T-cell (primary cell): ENCODE data around the gene EPB41L1. TPM values are rescaled to one million over a fixed set of nuclear protein-coding genes. Genes with fewer than 3 reads are reported as not detected.

ENCODE experiments used
- ATAC-seq, 4 experiments: fragments of 200-7000 bp in 3 of 4; fragments of 150-1000 bp in 1 of 4; cut with Tn5 transposase; replicated peaks in 1 of 4; 1 replicate in 3 of 4; 2 replicates in 1 of 4; pipeline ENCODE4 v1.10.0; 2021; ENCODE audit warnings: moderate library complexity in 3 of 4, mild to moderate bottlenecking in 2 of 4, moderate number of reproducible peaks in 1 of 4
- CTCF ChIA-PET, 2 donors: fragments of 300-600 bp; sonication (Branson Sonifier 250); formaldehyde crosslinking; loops; one replicate each; lab custom pipeline; 2022; ENCODE audit warnings: antibody characterized with exemption in 2 of 2; lab: Charles Lee
- POLR2A ChIA-PET, 2 donors: fragments of 300-600 bp; sonication (Branson Sonifier 250); formaldehyde crosslinking; loops; one replicate each; lab custom pipeline; 2022; ENCODE audit warnings: antibody characterized with exemption in 2 of 2; lab: Charles Lee
- DNase-seq, 35 experiments: peaks; one replicate each; pipeline versions ENCODE4 v3.0.0 to v3.0.0-alpha.2; 2013 to 2023
- H3K27ac ChIP-seq: one replicate; pipeline ENCODE4 v1.5.1; 2013; ENCODE audit warnings: low read length
- H3K27me3 ChIP-seq, 2 experiments: replicated peaks in 1 of 2; 1 replicate in 1 of 2; 2 replicates in 1 of 2; pipeline versions ENCODE4 v1.6.1 to v1.7.0; 2013; ENCODE audit warnings: low read length in 1 of 2, mixed read lengths in 1 of 2; ENCODE audit not compliant: control insufficient read depth in 2 of 2, insufficient read depth in 2 of 2; ENCODE audit errors: extremely low read depth in 1 of 2
- H3K36me3 ChIP-seq, 2 donors: 1 replicate in 1 of 2; 2 replicates in 1 of 2; pipeline versions ENCODE4 v1.6.1 to v1.7.0; 2013; ENCODE audit warnings: low read length in 1 of 2; ENCODE audit not compliant: control insufficient read depth in 2 of 2, insufficient read depth in 1 of 2; ENCODE audit errors: extremely low read depth in 1 of 2
- H3K4me1 ChIP-seq, 2 experiments: 1 replicate in 1 of 2; 2 replicates in 1 of 2; pipeline versions ENCODE4 v1.6.1 to v1.7.0; 2013; ENCODE audit warnings: low read length in 2 of 2, mixed read lengths in 1 of 2; ENCODE audit not compliant: insufficient read depth in 2 of 2, control insufficient read depth in 1 of 2; ENCODE audit errors: extremely low read depth in 1 of 2
- H3K4me3 ChIP-seq, 2 donors: 1 replicate in 1 of 2; 2 replicates in 1 of 2; pipeline versions ENCODE4 v1.5.1 to v1.7.0; 2013; ENCODE audit warnings: mild to moderate bottlenecking in 2 of 2, low read length in 1 of 2, moderate library complexity in 1 of 2; ENCODE audit not compliant: control insufficient read depth in 1 of 2; ENCODE audit errors: extremely low read depth in 1 of 2
- H3K9me3 ChIP-seq: 2 replicates; pipeline ENCODE4 v1.7.0; 2013
- H3K27ac Mint-ChIP-seq, 2 donors: one replicate each; pipeline ENCODE4 v1.8.0; 2020 to 2021; ENCODE audit warnings: mild to moderate bottlenecking in 2 of 2, mixed read lengths in 2 of 2
- H3K27me3 Mint-ChIP-seq, 2 donors: one replicate each; pipeline ENCODE4 v1.8.0; 2021 to 2022; ENCODE audit warnings: mixed read lengths in 2 of 2
- H3K36me3 Mint-ChIP-seq: one replicate; pipeline ENCODE4 v1.8.0; 2021; ENCODE audit warnings: mixed read lengths
- H3K4me1 Mint-ChIP-seq, 3 donors: one replicate each; pipeline ENCODE4 v1.8.0; 2020 to 2022; ENCODE audit warnings: mixed read lengths in 3 of 3, mild to moderate bottlenecking in 1 of 3
- H3K4me3 Mint-ChIP-seq, 3 donors: one replicate each; pipeline ENCODE4 v1.8.0; 2020 to 2022; ENCODE audit warnings: mild to moderate bottlenecking in 3 of 3, mixed read lengths in 3 of 3, moderate library complexity in 3 of 3
- H3K9me3 Mint-ChIP-seq, 3 donors: one replicate each; pipeline ENCODE4 v1.8.0; 2020 to 2022; ENCODE audit warnings: mixed read lengths in 3 of 3
- WGBS: methylation state at CpG from one replicate; pipeline ENCODE4 v1.1.5; 2013; ENCODE audit warnings: missing lambda C conversion rate; ENCODE audit not compliant: insufficient coverage; 5-methylcytosine and 5-hydroxymethylcytosine counted together
- total RNA-seq, 35 experiments: library from RNA in 6 of 35; stranded (reverse) in 6 of 35; fragments of 120-200 nt in 1 of 35; gene quantifications; one replicate each; pipeline versions ENCODE4 v1.2.1 to v1.2.4 and lab custom pipeline; 2013 to 2026

EPB41L1 gene
- total RNA-seq, 5 donors from 2014 or later (not counting 1 experiment from before 2014, with no cell fraction given) = 0.19 to 2.0 (median 0.82) TPM

- no peak for DNase-seq
- H3K4me3 ChIP-seq = no peak overlapping the region
- Mint-ChIP-seq H3K27ac (no peak overlapping the region), H3K27me3 (peaks cover 25 to 35% of the 10 kb centered on the region in 2 donors), H3K4me3 (no peak overlapping the region), H3K9me3 (no peaks in the 10 kb centered on the region), H3K4me1 (no peaks in the 10 kb centered on the region), H3K36me3 (no peaks in the 10 kb centered on the region)
- no peaks in the 10 kb centered on the region for H3K9me3 ChIP-seq
- CTCF ChIA-PET = no interaction called here
- no peak overlapping the region for H3K27ac ChIP-seq
- no peak for ATAC-seq
- peaks cover 0 to 4% of the 10 kb centered on the region in 2 experiments for H3K4me1 ChIP-seq
- POLR2A ChIA-PET = no interaction called here
- H3K27me3 ChIP-seq = peaks cover 2 to 41% of the 10 kb centered on the region in 2 experiments
- H3K36me3 ChIP-seq = no peaks in the 10 kb centered on the region
- WGBS = 81% methylated on average over 3 of the region's 3 CpGs
Observed at GRCh38 chr20:36149469-36149868, 5.1 kb upstream of the EPB41L1 start.

DNA sequence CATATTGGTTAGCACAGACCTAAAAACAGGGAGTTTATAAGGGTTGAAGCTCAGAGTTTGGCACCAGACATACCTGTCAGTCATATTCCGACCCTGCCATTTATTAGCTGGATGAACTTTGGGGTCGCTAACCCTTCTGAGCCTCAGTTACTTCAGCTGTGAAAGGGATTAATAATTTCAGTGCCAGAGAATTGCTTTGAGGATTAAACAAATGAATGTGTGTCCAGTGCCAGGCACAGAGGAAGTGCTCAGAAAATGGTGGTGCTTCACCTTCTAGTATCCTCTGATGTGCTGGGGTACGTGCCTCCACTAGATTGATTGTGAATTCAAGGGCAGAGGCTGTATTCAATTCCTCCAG is 4.1 kb upstream of the EPB41L1 start:
- Mint-ChIP-seq H3K4me3 (no peak overlapping the region), H3K36me3 (no peaks in the 10 kb centered on the region), H3K27me3 (peaks cover 29 to 39% of the 10 kb centered on the region in 2 donors), H3K4me1 (peaks cover 0 to 4% (median 4%) of the 10 kb centered on the region in 3 donors), H3K27ac (no peak overlapping the region), H3K9me3 (no peaks in the 10 kb centered on the region)
- Histone ChIP-seq H3K36me3 (no peaks in the 10 kb centered on the region), H3K27ac (no peak overlapping the region), H3K27me3 (peaks cover 2 to 49% of the 10 kb centered on the region in 2 experiments), H3K4me1 (peaks cover 0 to 11% of the 10 kb centered on the region in 2 experiments), H3K9me3 (no peaks in the 10 kb centered on the region), H3K4me3 (no peak overlapping the region)
- no peak for ATAC-seq
- ChIA-PET POLR2A (no interaction called here), CTCF (no interaction called here)
- WGBS = 80% methylated on average over 1 of the region's 3 CpGs
- no peak for DNase-seq

DNA sequence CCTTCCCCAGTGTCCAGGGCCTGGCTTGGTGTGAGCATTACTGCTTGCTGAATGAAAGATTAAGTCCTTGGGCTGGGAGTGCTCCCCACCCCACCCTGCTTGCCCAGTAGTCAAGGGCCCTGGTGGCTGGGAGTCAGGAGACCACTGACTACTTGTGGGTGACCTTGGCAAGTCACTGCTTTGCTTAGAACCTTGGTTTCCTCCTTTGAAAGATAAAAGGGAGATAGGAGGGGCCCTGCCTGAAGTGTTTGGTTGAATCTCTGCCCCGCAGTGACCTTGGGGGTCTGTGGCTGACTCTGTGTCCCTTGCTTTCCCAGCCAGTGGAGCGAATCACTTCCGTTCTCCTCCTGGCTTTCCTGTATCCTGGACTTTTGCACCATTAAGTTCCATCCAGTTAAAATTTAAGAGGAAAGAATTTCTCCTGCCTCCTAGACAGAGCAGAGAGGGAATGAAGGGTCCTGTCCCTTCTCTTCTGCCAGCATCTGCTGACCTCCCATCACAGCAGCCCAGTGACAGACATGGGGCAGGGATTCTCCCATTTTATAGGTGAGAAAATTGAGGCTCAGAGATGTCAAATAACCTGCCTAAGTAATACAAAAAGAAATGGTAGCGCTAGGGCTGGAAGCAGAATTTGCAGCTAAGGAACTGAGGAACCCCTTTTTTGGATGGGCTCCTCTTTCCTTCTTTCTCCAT is 3.5 kb upstream of the EPB41L1 start:
- Mint-ChIP-seq H3K9me3 (no peaks in the 10 kb centered on the region), H3K27ac (no peak overlapping the region), H3K4me3 (no peak overlapping the region), H3K4me1 (peaks cover 0 to 4% (median 4%) of the 10 kb centered on the region in 3 donors), H3K36me3 (no peaks in the 10 kb centered on the region), H3K27me3 (peaks cover 26 to 38% of the 10 kb centered on the region in 2 donors)
- Histone ChIP-seq H3K4me1 (peaks cover 0 to 11% of the 10 kb centered on the region in 2 experiments), H3K36me3 (no peaks in the 10 kb centered on the region), H3K27me3 (peaks cover 2 to 55% of the 10 kb centered on the region in 2 experiments), H3K9me3 (no peaks in the 10 kb centered on the region), H3K27ac (no peak overlapping the region), H3K4me3 (no peak overlapping the region)
- WGBS = 60% methylated on average over 1 of the region's 4 CpGs
- POLR2A ChIA-PET = no interaction called here
- DNase-seq = no peak
- no peak for ATAC-seq
- CTCF ChIA-PET = no interaction called here

DNA sequence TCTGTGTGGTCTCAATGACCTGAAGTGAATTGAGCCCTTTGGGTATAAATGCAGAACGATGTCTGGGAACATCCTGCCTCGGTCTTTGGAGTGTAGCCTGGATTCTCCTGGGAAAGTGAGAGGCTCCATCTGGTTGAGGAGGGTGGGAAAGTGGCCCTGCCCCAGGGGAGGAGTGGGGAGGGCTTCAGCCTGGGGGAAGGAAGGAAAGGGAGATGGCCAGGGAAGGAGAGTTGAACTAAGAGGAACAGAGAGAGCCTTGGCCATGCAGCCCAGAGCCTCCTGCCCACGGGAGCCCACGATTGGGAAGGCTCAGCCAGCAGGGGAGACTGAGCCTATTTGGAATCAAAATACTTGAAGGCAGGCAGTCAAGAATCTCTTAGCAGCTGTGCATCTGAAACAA is 2.3 kb upstream of the EPB41L1 start:
- CTCF ChIA-PET = no interaction called here
- H3K4me1 ChIP-seq = peaks cover 0 to 18% of the 10 kb centered on the region in 2 experiments
- H3K27ac ChIP-seq = no peak overlapping the region
- 53% methylated on average over 4 of the region's 4 CpGs for WGBS
- H3K27me3 ChIP-seq = peaks cover 2 to 62% of the 10 kb centered on the region in 2 experiments
- POLR2A ChIA-PET = no interaction called here
- no peak overlapping the region for H3K4me3 ChIP-seq
- H3K36me3 ChIP-seq = no peaks in the 10 kb centered on the region
- no peaks in the 10 kb centered on the region for H3K9me3 ChIP-seq
- Mint-ChIP-seq H3K27ac (no peak overlapping the region), H3K4me3 (no peak overlapping the region), H3K4me1 (peaks cover 8 to 10% (median 9%) of the 10 kb centered on the region in 3 donors), H3K27me3 (peaks cover 27 to 40% of the 10 kb centered on the region in 2 donors), H3K9me3 (no peaks in the 10 kb centered on the region), H3K36me3 (no peaks in the 10 kb centered on the region)
- ATAC-seq (no peak), DNase-seq (no peak)

DNA sequence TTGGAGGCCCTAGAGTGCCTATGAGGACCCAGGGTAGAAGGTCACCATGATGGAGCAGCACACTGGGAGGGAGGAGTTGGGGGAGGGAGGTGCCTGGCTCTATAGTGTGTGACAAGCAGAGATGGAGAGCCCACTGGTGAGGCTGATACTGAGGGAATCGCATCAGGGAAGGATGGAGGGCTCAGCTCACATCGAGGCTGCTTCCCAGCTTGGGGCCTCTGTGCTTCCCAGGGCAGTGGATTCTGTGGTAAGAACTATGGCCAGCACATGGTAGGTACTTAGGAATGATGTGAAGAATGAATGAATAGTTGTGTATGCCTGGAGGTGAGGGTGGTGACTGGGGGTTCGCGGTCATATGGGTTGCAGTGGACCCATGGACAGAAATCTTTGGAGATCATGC is 1.3 kb upstream of the EPB41L1 start:
- 100% methylated on average over 4 of the region's 4 CpGs for WGBS
- Mint-ChIP-seq H3K4me1 (peaks cover 8 to 10% (median 9%) of the 10 kb centered on the region in 3 donors), H3K27me3 (peaks cover 26 to 40% of the 10 kb centered on the region in 2 donors), H3K4me3 (peak overlapping the region in 1 of 3 donors; percentile 49), H3K9me3 (no peaks in the 10 kb centered on the region), H3K27ac (no peak overlapping the region), H3K36me3 (no peaks in the 10 kb centered on the region)
- POLR2A ChIA-PET = no interaction called here
- Histone ChIP-seq H3K27me3 (peaks cover 2 to 57% of the 10 kb centered on the region in 2 experiments), H3K36me3 (no peaks in the 10 kb centered on the region), H3K4me1 (peaks cover 0 to 18% of the 10 kb centered on the region in 2 experiments), H3K4me3 (no peak overlapping the region), H3K9me3 (no peaks in the 10 kb centered on the region), H3K27ac (no peak overlapping the region)
- CTCF ChIA-PET = no interaction called here
- DNase-seq (no peak), ATAC-seq (no peak)

DNA sequence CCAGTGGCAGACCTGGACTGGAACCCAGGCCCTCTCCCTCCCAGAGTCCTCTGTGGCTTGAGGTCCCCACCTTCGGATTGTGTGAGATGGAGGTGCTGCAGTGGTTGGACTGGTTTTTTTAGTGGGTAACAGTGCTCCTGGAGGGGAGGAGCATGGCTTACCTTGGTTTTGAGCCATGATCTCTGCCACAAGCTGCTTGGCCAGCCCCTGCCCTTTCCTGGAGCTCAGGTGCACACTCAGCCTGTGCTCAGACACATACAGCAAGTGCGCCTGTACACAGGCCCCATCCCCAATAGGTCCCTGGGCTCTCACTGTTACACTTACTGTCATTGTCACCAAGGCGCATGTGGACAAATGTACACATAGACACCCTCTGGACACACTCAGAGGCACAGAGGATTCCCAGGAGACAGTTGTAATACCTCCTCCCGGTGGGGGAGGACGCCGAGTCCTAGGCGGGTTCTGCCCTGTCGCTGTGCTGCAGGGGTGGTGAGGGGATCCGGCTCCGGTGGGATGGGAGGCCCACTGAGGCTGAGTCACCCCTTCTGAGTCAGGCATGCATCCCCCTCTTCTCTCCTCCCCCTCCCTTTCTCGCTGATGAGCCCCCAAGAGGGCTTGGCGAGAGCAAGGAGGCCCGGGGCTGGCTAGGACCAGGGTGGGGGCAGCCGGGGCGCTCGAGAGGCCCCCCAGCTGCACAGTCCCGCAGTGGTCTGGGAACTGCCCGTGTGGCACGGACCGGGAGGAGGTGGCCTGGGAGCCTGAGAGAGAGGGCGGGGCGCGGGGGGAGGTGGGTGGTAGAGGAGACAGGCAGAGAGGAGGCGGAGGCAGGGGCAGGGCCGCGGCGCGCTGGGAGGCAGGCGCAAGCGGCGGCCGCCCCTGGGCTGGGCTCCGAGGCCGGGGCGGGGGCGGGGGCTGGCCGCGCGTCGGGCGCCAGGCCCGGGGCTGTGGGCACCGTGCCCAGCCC is 522 bp upstream of the EPB41L1 start:
- Histone ChIP-seq H3K4me3 (peak overlapping the region in 1 of 2 donors; percentile 19), H3K9me3 (no peaks in the 10 kb centered on the region), H3K36me3 (no peaks in the 10 kb centered on the region), H3K27me3 (peaks cover 2 to 57% of the 10 kb centered on the region in 2 experiments), H3K27ac (no peak overlapping the region), H3K4me1 (peaks cover 0 to 18% of the 10 kb centered on the region in 2 experiments)
- Mint-ChIP-seq H3K4me3 (peak overlapping the region in 1 of 3 donors; percentile 49), H3K9me3 (no peaks in the 10 kb centered on the region), H3K4me1 (peaks cover 8 to 10% (median 9%) of the 10 kb centered on the region in 3 donors), H3K36me3 (no peaks in the 10 kb centered on the region), H3K27me3 (peaks cover 21 to 36% of the 10 kb centered on the region in 2 donors), H3K27ac (no peak overlapping the region)
- WGBS = 5% methylated on average over 28 of the region's 43 CpGs
- POLR2A ChIA-PET = no interaction called here
- DNase-seq = peak in 18 of 35 experiments; percentile 2 to 38 (median 18)
- peak; percentile 65 to 82 (median 71) for ATAC-seq
- CTCF ChIA-PET = interaction anchor here in 1 of 2 donors (0.6 kb wide), 1 partner anchor 28 kb away, joined by 3 read pairs; no protein-coding TSS in a partner anchor
